RWPE1 (cell line): Measurements from ENCODE around the gene KMT2D.

Experiments
- CTCF ChIA-PET: fragments of 350-600 bp; sonication (Branson Sonifier 250); formaldehyde crosslinking; extraction: SDS; loops from one replicate; lab custom pipeline; 2021; lab: Yijun Ruan, JAX
- POLR2A ChIA-PET: fragments of 400-600 bp; formaldehyde crosslinking; extraction: SDS; loops from one replicate; lab custom pipeline; 2020; ENCODE audit warnings: antibody characterized with exemption; ENCODE audit not compliant: low non-redundant PET; lab: Yijun Ruan, JAX
- DNase-seq: peaks from one replicate; pipeline ENCODE4 v3.0.0; 2012; ENCODE audit warnings: low spot score
- H3K27ac ChIP-seq: fragments of 450-650 bp; 2 replicates; pipeline ENCODE4 v1.5.1; 2017
- TF ChIP-seq, protein P1 (sequence below): fragments of 450-650 bp; conservative IDR thresholded peaks from 2 replicates; pipeline ENCODE4 v1.5.1; 2017; ENCODE audit warnings: low read depth, mild to moderate bottlenecking

KMT2D gene

GRCh38 chr12:49043241-49043640 is 17.4 kb downstream of the KMT2D start:
- TF ChIP-seq, protein P1, sequence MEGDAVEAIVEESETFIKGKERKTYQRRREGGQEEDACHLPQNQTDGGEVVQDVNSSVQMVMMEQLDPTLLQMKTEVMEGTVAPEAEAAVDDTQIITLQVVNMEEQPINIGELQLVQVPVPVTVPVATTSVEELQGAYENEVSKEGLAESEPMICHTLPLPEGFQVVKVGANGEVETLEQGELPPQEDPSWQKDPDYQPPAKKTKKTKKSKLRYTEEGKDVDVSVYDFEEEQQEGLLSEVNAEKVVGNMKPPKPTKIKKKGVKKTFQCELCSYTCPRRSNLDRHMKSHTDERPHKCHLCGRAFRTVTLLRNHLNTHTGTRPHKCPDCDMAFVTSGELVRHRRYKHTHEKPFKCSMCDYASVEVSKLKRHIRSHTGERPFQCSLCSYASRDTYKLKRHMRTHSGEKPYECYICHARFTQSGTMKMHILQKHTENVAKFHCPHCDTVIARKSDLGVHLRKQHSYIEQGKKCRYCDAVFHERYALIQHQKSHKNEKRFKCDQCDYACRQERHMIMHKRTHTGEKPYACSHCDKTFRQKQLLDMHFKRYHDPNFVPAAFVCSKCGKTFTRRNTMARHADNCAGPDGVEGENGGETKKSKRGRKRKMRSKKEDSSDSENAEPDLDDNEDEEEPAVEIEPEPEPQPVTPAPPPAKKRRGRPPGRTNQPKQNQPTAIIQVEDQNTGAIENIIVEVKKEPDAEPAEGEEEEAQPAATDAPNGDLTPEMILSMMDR = no peak
- H3K27ac ChIP-seq = no peak overlapping the region; the same call in 1 of the 2 replicates
- CTCF ChIA-PET = interaction anchor here (0.6 to 1.7 kb wide), 3 partner anchors 12 to 181 kb away, joined by 3 to 4 read pairs (median 3); no protein-coding TSS in a partner anchor
- POLR2A ChIA-PET = no interaction called here
- DNase-seq = no peak

DNA sequence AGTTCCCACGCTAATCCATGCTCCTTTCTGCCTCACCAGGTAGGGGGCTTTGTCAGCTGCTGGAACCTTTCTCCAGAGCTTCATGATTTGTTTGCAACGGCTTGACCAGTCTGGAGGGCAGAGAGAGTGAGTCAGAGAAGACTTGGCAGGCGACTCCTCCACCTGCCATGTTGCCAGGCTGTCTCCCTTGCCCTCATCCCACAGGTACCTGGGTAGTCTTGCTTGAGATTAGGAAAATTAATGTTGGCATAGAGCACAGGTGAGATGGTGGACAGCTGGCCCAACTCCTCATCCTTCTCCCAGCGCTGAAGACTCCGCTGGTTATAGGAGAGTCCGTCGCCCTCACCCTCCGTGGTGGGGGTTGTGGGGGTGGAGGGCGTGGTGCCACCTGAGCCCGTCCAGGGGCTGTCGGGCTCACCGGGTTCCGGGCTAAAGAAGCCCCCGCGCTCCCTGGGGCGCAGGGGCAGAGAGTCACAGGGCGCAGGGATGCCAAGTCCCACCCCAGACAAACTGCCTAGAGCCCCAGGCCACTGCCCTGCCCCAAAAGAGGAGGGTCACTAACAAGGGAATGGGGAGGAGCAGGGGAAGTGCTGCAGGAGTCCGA is 18.6 kb downstream of the KMT2D start:
- ChIA-PET POLR2A (no interaction called here), CTCF (interaction anchor here (0.6 to 0.7 kb wide), 2 partner anchors 75 to 79 kb away, joined by 3 read pairs; no protein-coding TSS in a partner anchor)

DNA sequence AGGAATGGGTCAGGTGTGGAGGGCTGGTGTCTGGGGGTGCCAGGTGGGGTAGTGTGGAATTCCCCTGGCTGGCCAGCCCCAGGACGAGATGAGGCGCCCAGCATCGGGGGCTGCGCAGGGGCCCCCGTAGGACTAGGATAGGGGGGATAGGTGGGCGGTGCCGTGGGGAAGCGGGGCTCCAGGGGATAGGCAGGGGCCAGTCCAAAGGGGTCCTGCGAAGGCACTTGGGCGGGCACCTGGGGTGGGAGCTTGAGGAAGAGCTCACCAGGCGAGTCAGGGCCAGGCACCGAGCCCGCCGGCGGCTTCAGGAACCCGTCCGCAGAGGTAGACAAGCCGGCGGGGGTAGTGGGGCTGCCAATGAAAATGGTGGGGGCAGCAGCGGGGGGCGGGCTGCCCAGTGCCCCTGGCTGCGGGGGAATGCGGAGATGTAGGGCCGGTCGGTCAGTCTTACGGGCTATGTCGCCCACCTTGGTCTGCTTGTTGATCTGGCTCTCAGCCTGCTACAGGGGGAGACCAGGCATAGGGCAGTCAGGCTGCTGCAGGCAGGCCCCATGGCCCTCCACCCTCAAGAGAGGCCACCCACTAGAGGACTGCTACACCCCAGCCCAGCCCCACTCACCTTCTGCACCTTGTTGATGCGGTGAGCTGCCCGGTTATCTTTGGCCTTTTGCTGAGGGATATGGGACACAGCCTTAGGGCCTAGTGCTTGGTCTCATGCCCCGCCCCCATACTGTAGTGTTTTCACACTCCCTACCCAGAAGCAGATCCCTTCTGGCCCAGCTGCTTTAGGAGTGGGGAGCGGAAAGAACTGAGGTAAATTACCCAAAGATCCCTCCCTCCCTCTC is 19.3 kb downstream of the KMT2D start:
- peak overlapping the region; percentile 20; the same call in 1 of the 2 replicates for H3K27ac ChIP-seq
- ChIA-PET CTCF (interaction anchor here (0.6 to 0.7 kb wide), 3 partner anchors 75 to 89 kb away, joined by 3 read pairs; no protein-coding TSS in a partner anchor), POLR2A (no interaction called here)
- DNase-seq = no peak
- TF ChIP-seq, protein P1 = no peak

More for the DNA sequence above, 18.6 kb downstream of the KMT2D start:
- DNase-seq = no peak
- TF ChIP-seq, protein P1 = no peak
- peak overlapping the region; percentile 20 for H3K27ac ChIP-seq

GRCh38 chr12:49040364-49040855 is 20.2 kb downstream of the KMT2D start:
- H3K27ac ChIP-seq = no peak overlapping the region
- CTCF ChIA-PET = interaction anchor here (0.5 to 1.6 kb wide), 3 partner anchors 16 to 88 kb away, joined by 3 to 7 read pairs (median 4); no protein-coding TSS in a partner anchor
- TF ChIP-seq, protein P1 = no peak
- no peak for DNase-seq
- POLR2A ChIA-PET = no interaction called here

- ChIA-PET CTCF (interaction anchor here (0.6 to 1.6 kb wide), 2 partner anchors 22 to 1260 kb away, joined by 3 to 7 read pairs; no protein-coding TSS in a partner anchor), POLR2A (no interaction called here)
- TF ChIP-seq, protein P1 = no peak
- DNase-seq = no peak
- H3K27ac ChIP-seq = no peak overlapping the region
These were observed 20.9 kb downstream of the KMT2D start for GRCh38 chr12:49039421-49040363.
